ENCODE results near the gene MGAT4A. TPM values are rescaled to one million over a fixed set of nuclear protein-coding genes. Genes with fewer than 3 reads are reported as not detected.

The MGAT4A gene
- total RNA-seq, 1 donor from 2014 or later, result 3.2 TPM

- DNase-seq (ENCODE audit: low read depth), result no peak
- Histone ChIP-seq H3K4me3 (ENCODE audit: low read depth, low read length) (no peak overlapping the region), H3K27me3 (ENCODE audit: control insufficient read depth, insufficient read depth, low read length) (no peaks in the 10 kb centered on the region), H3K36me3 (ENCODE audit: control insufficient read depth, insufficient read depth, low read length) (no peaks in the 10 kb centered on the region)
- peak; percentile 38 for TF ChIP-seq CTCF (IDR thresholded peaks at IDR 0.05; ENCODE audit: insufficient read depth, low read length, poor library complexity, severe bottlenecking)
These were observed 96.4 kb downstream of the MGAT4A start for GRCh38 chr2:98634406-98635092.

DNA sequence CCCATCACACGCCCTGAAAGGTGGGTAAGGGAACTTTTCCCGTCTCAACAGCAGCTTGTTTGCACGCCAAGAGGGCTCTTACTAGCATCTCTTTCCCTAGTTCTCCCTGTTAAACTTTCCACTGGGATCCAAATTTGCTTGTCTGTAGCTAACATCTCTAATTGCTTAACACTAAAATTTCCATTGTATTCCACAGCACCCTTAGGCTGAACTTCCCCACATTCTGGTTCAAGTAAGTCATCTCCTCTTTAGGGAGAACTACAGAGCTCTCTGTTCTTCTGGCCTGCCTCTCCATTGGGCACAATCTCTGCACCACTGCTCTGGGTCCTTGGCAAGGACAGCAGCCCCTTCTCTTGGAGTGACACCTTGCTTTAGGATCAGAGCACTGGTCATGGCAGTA, 98.6 kb downstream of the MGAT4A start:
- Histone ChIP-seq H3K4me3 (ENCODE audit: low read depth, low read length) (no peak overlapping the region), H3K36me3 (ENCODE audit: control insufficient read depth, insufficient read depth, low read length) (no peaks in the 10 kb centered on the region), H3K27me3 (ENCODE audit: control insufficient read depth, insufficient read depth, low read length) (no peaks in the 10 kb centered on the region)
- DNase-seq (ENCODE audit: low read depth), result no peak
- TF ChIP-seq CTCF (IDR thresholded peaks at IDR 0.05; ENCODE audit: insufficient read depth, low read length, poor library complexity, severe bottlenecking), result no peak

- no peak for DNase-seq (ENCODE audit: low read depth)
- Histone ChIP-seq H3K27me3 (ENCODE audit: control insufficient read depth, insufficient read depth, low read length) (no peaks in the 10 kb centered on the region), H3K36me3 (ENCODE audit: control insufficient read depth, insufficient read depth, low read length) (no peaks in the 10 kb centered on the region), H3K4me3 (ENCODE audit: low read depth, low read length) (no peak overlapping the region)
- TF ChIP-seq CTCF (IDR thresholded peaks at IDR 0.05; ENCODE audit: insufficient read depth, low read length, poor library complexity, severe bottlenecking), result no peak
These were observed 107.3 kb downstream of the MGAT4A start for GRCh38 chr2:98623657-98624056.

DNA sequence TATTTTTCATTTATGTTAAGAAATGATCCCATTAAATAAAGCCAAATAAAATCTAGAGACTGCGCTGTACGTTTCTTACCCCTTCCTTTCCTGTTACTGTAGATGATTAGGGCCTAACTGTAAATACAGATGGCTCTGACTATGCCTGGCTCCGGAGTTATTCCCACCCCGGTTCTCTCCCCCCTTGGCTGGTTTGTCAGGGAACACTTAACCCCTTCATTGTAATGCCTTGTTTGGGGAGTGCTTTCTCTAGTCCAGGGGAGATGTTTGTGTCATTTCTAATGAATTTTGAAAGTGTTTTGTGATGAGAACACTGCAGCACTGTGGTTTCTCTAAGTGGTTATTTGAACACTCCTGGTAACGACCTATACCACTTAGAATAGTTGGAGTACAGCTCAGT, 113.8 kb downstream of the MGAT4A start:
- peaks cover 1% of the 10 kb centered on the region for H3K36me3 ChIP-seq (ENCODE audit: control insufficient read depth, insufficient read depth, low read length)
- DNase-seq (ENCODE audit: low read depth), result no peak
- no peak for TF ChIP-seq CTCF (IDR thresholded peaks at IDR 0.05; ENCODE audit: insufficient read depth, low read length, poor library complexity, severe bottlenecking)
- no peak overlapping the region for H3K4me3 ChIP-seq (ENCODE audit: low read depth, low read length)
- H3K27me3 ChIP-seq (ENCODE audit: control insufficient read depth, insufficient read depth, low read length), result no peaks in the 10 kb centered on the region

GRCh38 chr2:98615481-98615880, 115.5 kb downstream of the MGAT4A start:
- TF ChIP-seq CTCF (IDR thresholded peaks at IDR 0.05; ENCODE audit: insufficient read depth, low read length, poor library complexity, severe bottlenecking), result no peak
- Histone ChIP-seq H3K4me3 (ENCODE audit: low read depth, low read length) (no peak overlapping the region), H3K27me3 (ENCODE audit: control insufficient read depth, insufficient read depth, low read length) (no peaks in the 10 kb centered on the region), H3K36me3 (ENCODE audit: control insufficient read depth, insufficient read depth, low read length) (peaks cover 3% of the 10 kb centered on the region)
- DNase-seq (ENCODE audit: low read depth), result no peak
